ENCODE data around the gene FGGY. TPM values are rescaled to one million over a fixed set of nuclear protein-coding genes. Genes with fewer than 3 reads are reported as not detected.

Gene FGGY
- total RNA-seq, 1 experiment from 2014 or later: 14.6 TPM

GRCh38 chr1:59737638-59738037 lies 440.7 kb downstream of the FGGY start:
- Histone ChIP-seq H3K27ac (ENCODE audit: insufficient read length, low read depth, low read length) (no peak overlapping the region), H2AFZ (ENCODE audit: low read length) (no peak overlapping the region), H3K4ac (ENCODE audit: low read depth, low read length) (no peak overlapping the region), H2BK15ac (ENCODE audit: low read depth, low read length) (no peak overlapping the region), H3K4me2 (ENCODE audit: insufficient read depth, insufficient read length, low read length) (no peak overlapping the region), H2BK120ac (ENCODE audit: low read depth, low read length, poor library complexity, severe bottlenecking) (no peak overlapping the region), H2BK5ac (ENCODE audit: insufficient read length, low read length) (no peak overlapping the region), H3K23me2 (ENCODE audit: insufficient read length, low read depth, low read length, poor library complexity, severe bottlenecking) (no peaks in the 10 kb centered on the region), H3K27me3 (ENCODE audit: insufficient read depth, low read length) (no peaks in the 10 kb centered on the region), H4K20me1 (ENCODE audit: control insufficient read depth, insufficient read depth, insufficient read length) (no peaks in the 10 kb centered on the region), H4K8ac (replicated peaks; ENCODE audit: insufficient read length, low read depth, low read length) (no peak overlapping the region), H3K4me1 (ENCODE audit: insufficient read depth, low read length) (no peaks in the 10 kb centered on the region), H3K14ac (ENCODE audit: insufficient read depth, low read length) (no peak overlapping the region), H3K56ac (ENCODE audit: insufficient read length, low read depth, low read length) (no peak overlapping the region), H3K18ac (ENCODE audit: insufficient read length, low read depth, low read length) (no peak overlapping the region), H3K23ac (ENCODE audit: insufficient read length, low read depth, low read length) (no peak overlapping the region), H3T11ph (ENCODE audit: low read length) (no peak overlapping the region), H2BK12ac (ENCODE audit: insufficient read length, low read depth, low read length) (no peak overlapping the region), H4K5ac (ENCODE audit: insufficient read length, low read depth, low read length) (no peak overlapping the region), H3K9ac (ENCODE audit: extremely low read depth, insufficient read length, low read length) (no peak overlapping the region), H3K79me1 (ENCODE audit: insufficient read depth, low read depth, low read length, poor library complexity, severe bottlenecking) (no peaks in the 10 kb centered on the region), H2BK20ac (ENCODE audit: low read depth, low read length, poor library complexity, severe bottlenecking) (no peak overlapping the region), H4K91ac (ENCODE audit: insufficient read length, low read depth, low read length) (no peak overlapping the region), H2AK5ac (ENCODE audit: insufficient read length, low read length) (no peak overlapping the region), H3K79me2 (ENCODE audit: insufficient read depth, low read length) (no peaks in the 10 kb centered on the region), H3K9me3 (ENCODE audit: control insufficient read depth, low read depth, low read length) (no peaks in the 10 kb centered on the region)
- Mint-ChIP-seq H3K9me3 (peaks cover 22 to 26% of the 10 kb centered on the region in 2 experiments), H3K27me3 (ENCODE audit: low read depth) (peaks cover 3% of the 10 kb centered on the region; the same call in 1 of the 2 replicates), H3K36me3 (ENCODE audit: insufficient read depth in 1 of 3, low read depth in 3 of 3) (peaks cover 10 to 29% (median 17%) of the 10 kb centered on the region in 3 experiments), H3K4me1 (peaks cover 0 to 3% of the 10 kb centered on the region in 2 experiments; a peak in 1 of 4 replicates), H3K27ac (no peak overlapping the region), H3K4me3 (no peak overlapping the region)
- WGBS (ENCODE audit: extremely low coverage, insufficient read length, low lambda C conversion rate): no CpG with 5 or more reads among the region's 5 CpGs
- DNase-seq: no peak
- no peak for TF ChIP-seq CTCF (conservative IDR thresholded peaks at IDR 0.05)
